Measurements from ENCODE around the gene DNAH5. TPM values are rescaled to one million over a fixed set of nuclear protein-coding genes. Genes with fewer than 3 reads are reported as not detected.

The DNAH5 gene
- total RNA-seq, 1 donor from 2014 or later, result 0.50 TPM

DNA sequence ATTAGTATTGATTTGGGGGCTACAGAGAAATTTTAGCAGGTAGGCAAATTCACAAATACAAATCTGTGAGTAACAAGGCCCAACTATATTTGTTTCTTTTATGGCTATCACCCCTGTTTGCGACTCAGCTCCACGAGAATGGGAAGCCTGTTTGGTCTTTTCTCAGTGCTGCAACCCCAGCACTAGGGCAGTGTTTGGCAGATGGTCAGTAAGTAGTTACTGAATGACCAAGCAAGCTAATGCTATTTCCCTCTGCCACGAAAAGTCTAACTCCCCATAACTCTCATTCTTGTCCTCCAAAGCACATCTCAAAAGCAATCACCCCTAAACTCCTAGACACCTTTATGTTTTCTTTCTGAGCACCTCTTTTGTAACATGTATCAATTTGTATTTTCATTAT lies 245.6 kb downstream of the DNAH5 start:
- no peak overlapping the region for H3K27ac Mint-ChIP-seq (ENCODE audit: unreplicated experiment)
- H3K4me3 Mint-ChIP-seq (ENCODE audit: unreplicated experiment), result no peak overlapping the region
- TF ChIP-seq CTCF (IDR thresholded peaks at IDR 0.05), result no peak
- no peaks in the 10 kb centered on the region for H3K9me3 Mint-ChIP-seq (ENCODE audit: low read depth)
- no peaks in the 10 kb centered on the region for H3K36me3 Mint-ChIP-seq (ENCODE audit: low read depth)
- H3K4me1 Mint-ChIP-seq (ENCODE audit: low read depth), result no peaks in the 10 kb centered on the region
- no peak for DNase-seq (ENCODE audit: low spot score)
- peaks cover 10% of the 10 kb centered on the region for H3K27me3 Mint-ChIP-seq (ENCODE audit: low read depth)

DNA sequence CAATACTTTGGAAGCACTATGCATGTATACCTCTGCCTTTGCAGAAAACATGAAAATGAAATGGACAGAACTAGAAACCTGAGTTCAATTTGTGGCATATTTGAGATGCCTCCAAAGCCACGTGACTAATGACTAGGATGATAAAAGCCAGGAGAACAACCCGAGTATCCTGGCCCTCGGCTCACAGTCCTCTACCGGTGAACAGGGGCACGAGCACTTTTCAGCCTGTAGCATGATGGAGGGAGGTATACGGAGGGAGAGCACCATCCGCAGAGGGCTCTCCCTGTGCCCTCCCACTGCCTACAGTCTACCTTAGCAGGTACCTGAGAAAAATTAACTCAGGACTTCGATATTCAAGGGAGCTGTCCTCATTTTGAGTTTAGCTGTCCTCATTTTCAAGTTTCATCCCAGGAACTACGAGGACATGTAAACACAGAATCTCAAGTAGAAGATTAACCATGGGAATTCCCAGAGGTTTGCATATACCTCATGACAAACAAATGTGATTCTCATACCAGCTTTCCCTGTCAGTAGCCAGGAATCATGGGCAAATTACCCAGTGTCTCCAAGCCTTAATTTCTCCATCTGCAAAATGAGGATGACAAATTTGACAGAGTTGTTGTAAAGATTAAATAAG lies 249.3 kb downstream of the DNAH5 start:
- DNase-seq (ENCODE audit: low spot score), result no peak
- no peaks in the 10 kb centered on the region for H3K9me3 Mint-ChIP-seq (ENCODE audit: low read depth)
- H3K4me3 Mint-ChIP-seq (ENCODE audit: unreplicated experiment), result no peak overlapping the region
- no peak overlapping the region for H3K27ac Mint-ChIP-seq (ENCODE audit: unreplicated experiment)
- H3K27me3 Mint-ChIP-seq (ENCODE audit: low read depth), result peaks cover 7% of the 10 kb centered on the region
- H3K36me3 Mint-ChIP-seq (ENCODE audit: low read depth), result no peaks in the 10 kb centered on the region
- TF ChIP-seq CTCF (IDR thresholded peaks at IDR 0.05), result no peak
- no peaks in the 10 kb centered on the region for H3K4me1 Mint-ChIP-seq (ENCODE audit: low read depth)

DNA sequence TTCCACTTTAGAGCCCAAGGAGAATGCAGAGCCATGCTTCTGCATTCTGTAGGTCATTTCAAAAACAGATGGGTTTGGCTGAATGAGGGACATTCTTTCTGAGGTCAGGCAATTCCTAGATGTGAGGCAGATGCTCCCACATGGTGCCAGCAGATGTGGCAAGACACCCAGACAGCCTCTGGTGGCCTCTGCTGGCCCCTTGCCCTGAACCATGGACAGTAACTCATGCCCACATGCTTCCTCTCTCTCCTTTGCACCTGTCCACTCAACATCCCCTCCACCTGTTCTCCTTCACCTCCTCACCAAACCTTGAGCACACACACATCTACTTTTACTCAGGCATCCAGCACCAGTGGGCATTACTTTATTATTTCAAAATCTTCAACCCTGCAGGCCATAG lies 252.3 kb downstream of the DNAH5 start:
- Mint-ChIP-seq H3K4me3 (ENCODE audit: unreplicated experiment) (no peak overlapping the region), H3K27me3 (ENCODE audit: low read depth) (peaks cover 2% of the 10 kb centered on the region), H3K36me3 (ENCODE audit: low read depth) (no peaks in the 10 kb centered on the region), H3K9me3 (ENCODE audit: low read depth) (peaks cover 13% of the 10 kb centered on the region), H3K27ac (ENCODE audit: unreplicated experiment) (no peak overlapping the region), H3K4me1 (ENCODE audit: low read depth) (no peaks in the 10 kb centered on the region)
- DNase-seq (ENCODE audit: low spot score), result no peak
- no peak for TF ChIP-seq CTCF (IDR thresholded peaks at IDR 0.05)

DNA sequence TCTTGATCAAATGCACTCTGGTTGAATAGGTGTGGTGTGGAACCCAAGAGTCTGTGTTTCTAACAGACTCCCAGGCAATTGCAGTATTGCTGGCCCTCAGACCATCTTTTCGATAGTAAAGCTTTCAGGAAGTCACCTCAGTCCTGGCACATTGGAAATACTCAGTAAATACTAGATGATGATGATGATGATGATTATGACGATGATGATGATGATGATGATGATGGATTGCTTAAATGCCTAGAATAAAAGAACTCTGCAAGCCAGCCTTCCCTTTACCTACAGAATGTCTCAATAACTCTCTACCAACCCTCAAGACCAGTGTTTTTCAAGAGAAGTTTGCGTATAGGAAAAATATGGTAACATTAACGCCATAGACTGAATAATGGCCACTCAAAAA lies 268.0 kb downstream of the DNAH5 start:
- no peak for DNase-seq (ENCODE audit: low spot score)
- Mint-ChIP-seq H3K36me3 (ENCODE audit: low read depth) (no peaks in the 10 kb centered on the region), H3K27ac (ENCODE audit: unreplicated experiment) (no peak overlapping the region), H3K4me1 (ENCODE audit: low read depth) (no peaks in the 10 kb centered on the region), H3K27me3 (ENCODE audit: low read depth) (peaks cover 4% of the 10 kb centered on the region), H3K9me3 (ENCODE audit: low read depth) (peaks cover 3% of the 10 kb centered on the region), H3K4me3 (ENCODE audit: unreplicated experiment) (no peak overlapping the region)
- TF ChIP-seq CTCF (IDR thresholded peaks at IDR 0.05), result no peak

- DNase-seq (ENCODE audit: low spot score), result no peak
- no peaks in the 10 kb centered on the region for H3K4me1 Mint-ChIP-seq (ENCODE audit: low read depth)
- H3K27ac Mint-ChIP-seq (ENCODE audit: unreplicated experiment), result no peak overlapping the region
- H3K4me3 Mint-ChIP-seq (ENCODE audit: unreplicated experiment), result no peak overlapping the region
- peaks cover 4% of the 10 kb centered on the region for H3K27me3 Mint-ChIP-seq (ENCODE audit: low read depth)
- H3K36me3 Mint-ChIP-seq (ENCODE audit: low read depth), result no peaks in the 10 kb centered on the region
- TF ChIP-seq CTCF (IDR thresholded peaks at IDR 0.05), result no peak
- peaks cover 3% of the 10 kb centered on the region for H3K9me3 Mint-ChIP-seq (ENCODE audit: low read depth)
Measured at GRCh38 chr5:13674391-13674790, 270.1 kb downstream of the DNAH5 start.

All from chondrocyte (in vitro differentiated cells).